Pericardium fibroblast (primary cell): ENCODE measurements around the gene PDILT. TPM values are rescaled to one million over a fixed set of nuclear protein-coding genes. Genes with fewer than 3 reads are reported as not detected.

Experiments used
- total RNA-seq: library from RNA; depleted of rRNA; stranded (reverse); fragments of >200 nt; gene quantifications from 2 replicates; pipeline ENCODE4 v1.2.3, GENCODE V29; 2015

Gene PDILT
- not detected in 2 replicates for total RNA-seq

GRCh38 chr16:20404637-20405036, at the start of gene PDILT:
Gene PDILT (minus strand): TSS chr16:20404737. CDS start chr16:20399300, 5,437 bp downstream.

GRCh38 chr16:20451364-20451763, 46.8 kb upstream of the PDILT start, which contains the start of gene ACSM2A:
Gene ACSM2A (plus strand): TSS chr16:20451521. CDS start chr16:20460115, 8,594 bp downstream.

GRCh38 chr16:20409398-20410120, 5.0 kb upstream of the PDILT start, which contains the start of gene ACSM5:
Gene ACSM5 (plus strand): TSS chr16:20409534. CDS start chr16:20411485, 1,951 bp downstream.

GRCh38 chr16:20352615-20353014, 51.9 kb downstream of the PDILT start, which contains the start of gene UMOD:
Gene UMOD (minus strand): TSS chr16:20352715. CDS start chr16:20350737, 1,978 bp downstream.

GRCh38 chr16:20327444-20328041, 77.0 kb downstream of the PDILT start, which contains the start of gene GP2:
Gene GP2 (minus strand): TSS chr16:20327513. CDS start chr16:20326431, 1,082 bp downstream.

Other genes with a start within 250 kb of the PDILT start
- gene GP2, start 77.2 kb downstream of the PDILT start, total RNA-seq: not detected in 2 replicates
- gene UMOD, start 52.0 kb downstream of the PDILT start, total RNA-seq: not detected in 2 replicates
- 4.6 TPM in 1 of 2 replicates, not detected in the other for gene ACSM5, start 4.8 kb upstream of the PDILT start, total RNA-seq
- not detected in 2 replicates for gene ACSM2A, start 46.8 kb upstream of the PDILT start, total RNA-seq
- gene ACSM2B, start 171.6 kb upstream of the PDILT start, total RNA-seq: not detected in 2 replicates